HUDEP-2 (cell line): Measurements from ENCODE around the gene SCGB3A1.

Experiments
- DNase-seq, 76 experiments: peaks; one replicate each; lab custom pipeline; 2025; ENCODE audit not compliant: unreplicated experiment in 76 of 76; lab: John Stamatoyannopoulos, UW

Gene SCGB3A1

GRCh38 chr5:180625791-180626660, 34.7 kb upstream of the SCGB3A1 start:
- no peak for DNase-seq

- DNase-seq = no peak
Observed at GRCh38 chr5:180625125-180625790, 34.0 kb upstream of the SCGB3A1 start.

DNA sequence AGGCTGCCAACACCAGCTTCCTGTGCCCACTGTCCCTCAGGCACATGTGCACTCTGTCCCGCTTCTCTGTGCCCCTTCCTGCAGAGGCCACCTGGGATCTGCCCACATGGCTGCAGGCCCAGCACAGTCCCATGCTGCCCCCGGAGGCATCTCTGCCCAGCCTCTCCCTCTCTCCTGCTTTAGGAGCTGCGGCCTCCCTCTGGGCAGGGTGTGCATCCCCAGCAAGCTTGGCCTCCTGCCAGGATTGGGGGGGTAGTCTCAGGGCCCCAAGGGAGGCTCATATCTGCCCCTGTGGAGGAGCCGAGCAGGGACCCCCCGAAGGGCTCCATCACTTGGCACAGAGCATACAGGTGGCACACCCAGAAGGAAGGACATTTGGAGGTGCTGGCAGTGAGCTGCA, 33.3 kb upstream of the SCGB3A1 start:
- DNase-seq = peak in 2 of 76 experiments; percentile 7 to 22

DNA sequence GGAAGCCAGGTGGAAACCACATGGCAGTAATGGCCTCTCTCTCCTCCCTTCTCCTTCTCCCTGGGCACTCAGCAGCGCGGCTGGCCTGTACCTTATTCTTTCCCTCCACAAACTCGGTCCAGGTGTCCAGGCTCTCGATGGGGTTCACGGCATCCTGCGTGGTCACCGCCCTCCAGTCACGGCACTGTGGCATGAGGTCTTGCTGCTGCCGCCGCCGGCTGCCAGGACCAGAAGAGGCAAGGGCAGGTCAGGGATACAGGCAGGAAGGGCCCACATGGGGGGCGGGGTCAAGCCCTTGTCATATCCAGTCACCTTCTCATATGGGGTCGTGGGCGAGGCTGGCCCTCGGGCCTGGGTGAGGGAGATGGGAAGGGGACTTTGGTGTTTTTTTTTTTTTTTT, 32.5 kb upstream of the SCGB3A1 start:
- DNase-seq = no peak

GRCh38 chr5:180623411-180623834, 32.1 kb upstream of the SCGB3A1 start:
- DNase-seq = no peak

- DNase-seq = no peak
Observed at GRCh38 chr5:180622910-180623309, 31.6 kb upstream of the SCGB3A1 start.

DNA sequence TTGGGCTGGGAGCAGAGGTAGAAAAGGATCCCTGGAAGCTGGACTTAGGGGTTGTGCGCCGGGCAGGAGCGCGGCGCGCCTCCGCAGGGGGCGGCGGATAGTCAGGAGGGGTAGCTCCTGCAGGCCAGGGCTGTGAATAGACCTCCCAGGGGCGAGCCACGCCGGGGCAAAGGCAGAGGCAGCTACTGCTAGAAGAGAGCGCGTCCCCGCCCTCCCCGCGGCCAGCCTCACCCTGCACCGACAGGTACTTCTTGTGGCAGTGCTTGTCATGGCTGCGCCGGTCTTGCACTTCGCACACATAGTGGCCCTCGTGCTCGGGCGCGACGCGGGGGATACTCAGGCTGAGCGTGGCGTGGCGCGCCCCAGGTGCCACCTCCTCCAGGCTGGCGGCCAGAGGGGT, 30.0 kb upstream of the SCGB3A1 start:
- no peak for DNase-seq

GRCh38 chr5:180620014-180620413, 28.7 kb upstream of the SCGB3A1 start:
- no peak for DNase-seq

DNA sequence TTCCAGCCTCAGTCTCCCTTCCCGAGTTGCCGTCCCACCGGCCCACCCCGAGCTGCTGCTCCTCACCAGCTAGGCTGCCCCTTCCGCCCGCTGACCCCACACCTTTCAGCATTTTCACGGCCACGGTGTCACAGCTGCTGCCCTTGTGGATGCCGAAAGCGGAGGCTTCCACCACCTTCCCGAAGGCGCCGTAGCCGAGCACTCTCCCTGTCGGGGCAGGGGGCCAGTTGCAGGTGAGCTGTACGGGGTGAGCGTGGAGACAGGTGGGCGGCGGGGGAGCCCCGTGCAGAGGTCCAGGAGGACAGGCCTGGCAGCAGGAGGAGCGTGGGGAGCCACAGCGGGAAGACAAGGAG, 28.2 kb upstream of the SCGB3A1 start:
- no peak for DNase-seq

- DNase-seq = peak in 73 of 76 experiments; percentile 7 to 88 (median 68)
Observed at GRCh38 chr5:180618829-180619562, 27.7 kb upstream of the SCGB3A1 start.

DNA sequence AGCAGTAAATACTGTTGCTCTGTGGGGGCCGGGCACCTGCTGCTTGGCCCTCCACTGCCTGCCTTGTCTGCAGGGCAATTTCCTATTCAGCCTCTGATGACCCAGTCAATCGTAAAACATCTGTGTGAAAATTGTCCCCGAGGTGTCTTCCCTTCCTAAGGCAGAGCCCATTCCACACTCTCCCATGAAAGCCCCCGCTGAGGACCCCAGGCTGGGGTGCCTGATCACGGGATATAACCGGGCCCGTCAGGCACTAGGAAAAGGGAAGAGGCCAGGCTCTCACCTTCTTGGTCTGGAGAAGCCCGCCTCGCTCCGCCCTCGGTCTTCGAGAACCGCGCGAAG, 27.2 kb upstream of the SCGB3A1 start:
- peak in 21 of 76 experiments; percentile 10 to 65 (median 43) for DNase-seq

DNA sequence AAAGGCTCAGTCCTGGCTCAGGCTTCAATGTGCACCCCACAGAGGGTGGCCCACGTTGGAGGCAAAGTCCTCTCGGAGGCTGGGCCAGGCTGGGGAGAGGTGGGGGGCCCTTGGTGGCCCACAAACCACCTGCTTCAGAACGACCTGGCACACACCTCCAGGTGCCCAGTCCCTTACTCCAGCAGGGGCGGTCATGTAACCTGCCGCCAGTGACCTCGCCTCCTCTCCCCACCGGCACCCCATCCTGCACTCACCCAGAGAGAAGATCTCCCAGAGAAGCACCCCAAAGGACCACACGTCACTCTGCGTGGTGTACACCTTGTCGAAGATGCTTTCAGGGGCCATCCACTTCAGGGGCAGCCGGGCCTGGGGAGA, 22.5 kb upstream of the SCGB3A1 start:
- no peak for DNase-seq

GRCh38 chr5:180613188-180613813, 22.0 kb upstream of the SCGB3A1 start:
- DNase-seq = no peak

DNA sequence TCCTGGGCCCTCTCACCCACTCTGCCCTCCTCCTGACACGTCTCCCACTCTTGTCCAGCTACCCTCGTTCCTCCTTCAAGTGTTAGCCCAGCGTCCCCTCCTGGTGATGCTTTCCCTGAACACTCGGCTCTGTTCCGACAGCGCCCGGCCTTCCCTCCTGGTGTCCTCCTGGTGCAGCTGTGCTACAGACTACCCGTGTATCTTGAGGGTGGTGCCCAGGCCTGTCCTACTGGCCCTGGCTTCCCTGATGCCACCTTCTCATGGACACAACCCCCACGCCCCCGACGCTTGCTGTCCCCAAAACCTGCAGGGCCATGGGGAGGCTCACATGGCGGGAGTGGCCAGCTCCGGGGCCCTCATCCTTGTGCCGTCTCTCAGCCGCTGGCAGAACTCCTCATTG, 21.4 kb upstream of the SCGB3A1 start:
- no peak for DNase-seq

DNA sequence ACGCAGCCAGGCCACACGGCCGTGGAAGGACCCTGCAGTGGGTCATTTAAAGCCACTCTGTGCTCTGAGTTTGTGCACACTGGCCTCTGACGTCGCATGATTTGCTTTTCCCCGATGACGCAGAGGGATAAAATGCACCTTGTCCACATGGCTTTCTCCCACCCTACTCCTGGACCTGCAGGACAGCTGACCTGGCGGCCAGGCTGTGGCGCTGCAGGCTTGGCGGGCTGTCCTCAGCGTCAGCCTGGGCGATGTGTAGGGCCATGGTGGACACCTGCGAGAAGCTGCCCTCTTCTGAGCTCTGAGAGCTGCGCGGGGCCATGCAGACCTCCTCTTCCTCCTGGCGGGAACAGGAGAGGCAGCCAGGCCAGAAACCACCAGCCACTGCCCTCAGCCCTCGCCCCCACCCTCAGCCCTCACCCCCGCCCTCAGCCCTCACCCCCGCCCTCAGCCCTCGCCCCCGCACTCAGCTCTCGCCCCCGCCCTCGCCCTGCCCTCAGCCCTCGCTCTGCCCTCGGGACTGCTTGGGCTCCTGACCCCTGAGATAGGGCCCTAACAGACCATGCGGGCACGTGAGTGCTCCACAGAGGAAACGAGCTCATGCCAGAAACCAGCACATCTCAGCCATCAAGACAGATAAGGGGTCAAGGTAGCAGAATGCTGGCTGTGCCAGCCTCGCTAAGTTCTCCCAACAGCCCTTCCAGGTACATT, 20.0 kb upstream of the SCGB3A1 start:
- peak in 69 of 76 experiments; percentile 15 to 89 (median 69) for DNase-seq

DNA sequence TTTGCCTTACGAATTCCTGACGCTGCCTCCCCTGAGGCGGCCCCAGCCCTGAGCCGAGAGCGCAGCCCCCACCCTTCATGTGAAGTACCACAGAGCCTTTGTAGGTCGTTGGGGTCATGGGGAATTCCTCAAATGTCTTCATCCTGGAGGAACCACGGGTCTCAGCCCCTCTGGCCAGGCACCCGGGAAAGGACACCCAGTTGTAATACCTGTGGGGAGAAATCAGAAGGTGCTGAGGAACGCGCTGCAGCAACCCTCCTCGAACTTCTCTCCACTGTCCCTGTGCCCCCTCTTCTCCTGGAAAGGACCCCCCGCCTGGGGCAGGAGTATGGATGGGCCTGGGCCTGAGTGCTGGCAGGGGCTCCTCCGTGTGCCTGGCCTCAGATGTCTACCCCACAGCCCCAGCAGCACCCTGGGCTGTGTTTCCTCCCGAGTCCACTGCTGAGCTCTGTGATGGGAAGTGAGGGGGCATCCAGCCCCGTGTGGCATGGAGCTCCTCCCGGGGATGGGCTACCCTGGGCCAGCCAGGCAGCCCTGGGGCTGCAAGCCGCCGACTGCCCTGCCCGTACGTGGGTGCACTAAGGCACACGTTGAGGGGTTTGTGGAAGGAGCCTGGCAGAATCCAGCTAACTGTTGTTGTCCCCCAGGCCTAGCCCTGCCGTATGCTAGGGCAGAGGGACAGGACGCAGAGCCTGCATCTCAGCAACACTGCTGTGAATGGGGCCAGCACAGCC, 18.7 kb upstream of the SCGB3A1 start:
- no peak for DNase-seq

DNA sequence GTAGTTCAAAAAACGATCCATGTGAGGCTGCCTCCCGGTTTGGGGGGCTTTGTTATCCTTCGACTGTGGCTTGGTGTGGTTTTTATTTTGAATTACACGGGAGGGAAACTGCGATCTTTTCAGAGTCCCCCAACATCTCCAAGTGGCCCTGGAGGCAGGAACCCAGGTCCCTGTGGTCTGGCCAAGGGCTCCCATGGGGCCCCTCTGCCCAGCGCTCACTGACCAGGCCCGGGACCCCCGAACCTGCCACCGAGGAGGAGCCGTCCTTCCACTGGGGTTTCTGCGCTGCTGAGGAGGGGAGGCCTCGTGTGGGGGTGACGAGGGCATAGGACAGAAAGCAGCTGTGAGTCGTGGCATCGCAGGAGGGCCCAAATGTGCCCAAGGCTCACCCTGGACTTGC, 18.1 kb upstream of the SCGB3A1 start:
- no peak for DNase-seq

GRCh38 chr5:180608572-180609310, 17.4 kb upstream of the SCGB3A1 start:
- peak in 33 of 76 experiments; percentile 13 to 67 (median 41) for DNase-seq
